Effector memory CD4-positive, alpha-beta T cell (primary cell): Measurements from ENCODE around the gene GALNTL6.

Experiments used
- DNase-seq, 3 donors: peaks; one replicate each; pipeline ENCODE4 v3.0.0-alpha.2; 2020
- H3K27ac ChIP-seq: 2 replicates; pipeline ENCODE4 v1.7.0; 2013; ENCODE audit warnings: mild to moderate bottlenecking, low read length, moderate library complexity; ENCODE audit not compliant: insufficient read depth, poor library complexity, severe bottlenecking
- H3K27me3 ChIP-seq: replicated peaks from 2 replicates; pipeline ENCODE4 v1.7.0; 2013; ENCODE audit warnings: mild to moderate bottlenecking, low read length; ENCODE audit not compliant: insufficient read depth, control insufficient read depth, poor library complexity, severe bottlenecking
- H3K36me3 ChIP-seq: 2 replicates; pipeline ENCODE4 v1.7.0; 2013; ENCODE audit warnings: mild to moderate bottlenecking, low read length, moderate library complexity; ENCODE audit not compliant: control insufficient read depth, insufficient read depth
- H3K4me1 ChIP-seq: 2 replicates; pipeline ENCODE4 v1.7.0; 2013; ENCODE audit warnings: low read length, mild to moderate bottlenecking; ENCODE audit not compliant: control insufficient read depth, insufficient read depth, poor library complexity, severe bottlenecking
- H3K4me3 ChIP-seq: 2 replicates; pipeline ENCODE4 v1.7.0; 2013; ENCODE audit warnings: low read length, low read depth, mild to moderate bottlenecking; ENCODE audit not compliant: insufficient read depth, poor library complexity, severe bottlenecking
- H3K9me3 ChIP-seq: 2 replicates; pipeline ENCODE4 v1.7.0; 2013; ENCODE audit warnings: mild to moderate bottlenecking, low read length, moderate library complexity; ENCODE audit not compliant: control insufficient read depth

Gene GALNTL6

DNA sequence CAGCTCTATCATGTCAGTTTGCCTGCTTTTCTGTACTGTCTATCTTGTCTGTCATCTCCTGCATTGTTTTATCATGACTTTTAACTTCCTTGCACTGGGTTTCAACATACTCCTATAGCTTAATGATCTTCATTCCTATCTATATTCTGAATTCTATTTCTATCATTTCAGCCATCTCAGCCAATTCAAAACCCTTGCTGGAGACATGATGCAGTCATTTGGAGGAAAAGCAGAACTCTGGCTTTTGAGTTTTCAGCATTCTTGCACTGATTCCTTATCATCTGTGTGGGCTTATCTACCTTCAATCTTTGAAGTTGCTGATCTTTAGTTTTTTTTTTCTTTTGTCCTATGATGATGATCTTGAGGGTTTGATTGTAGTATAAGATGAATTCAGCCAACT, 861.6 kb downstream of the GALNTL6 start:
- H3K36me3 ChIP-seq, result no peaks in the 10 kb centered on the region
- no peak overlapping the region for H3K27ac ChIP-seq
- H3K27me3 ChIP-seq, result no peaks in the 10 kb centered on the region
- H3K4me3 ChIP-seq, result no peak overlapping the region
- H3K9me3 ChIP-seq, result no peaks in the 10 kb centered on the region
- DNase-seq, result no peak
- H3K4me1 ChIP-seq, result no peaks in the 10 kb centered on the region

DNA sequence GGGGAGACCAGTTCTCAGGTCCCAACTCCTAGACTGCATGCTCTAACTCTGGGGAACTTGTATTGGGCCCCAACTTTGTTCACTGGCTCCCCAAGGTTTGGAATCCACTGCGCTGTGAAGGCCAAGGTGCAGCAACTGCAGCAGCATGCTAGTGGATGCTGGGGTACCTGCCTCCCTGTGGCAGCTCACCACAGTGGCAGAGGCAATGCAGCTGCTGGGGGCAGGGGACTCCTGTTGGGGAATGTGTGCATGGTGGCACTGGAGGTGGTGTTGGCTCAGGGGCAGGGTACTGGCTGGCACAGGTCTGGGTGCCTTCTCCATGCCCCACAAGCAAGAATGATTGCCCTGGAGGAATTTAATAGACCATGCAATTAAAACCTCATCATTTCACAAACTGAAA, 862.0 kb downstream of the GALNTL6 start:
- Histone ChIP-seq H3K27me3 (no peaks in the 10 kb centered on the region), H3K9me3 (no peaks in the 10 kb centered on the region), H3K4me1 (no peaks in the 10 kb centered on the region), H3K4me3 (no peak overlapping the region), H3K27ac (no peak overlapping the region), H3K36me3 (no peaks in the 10 kb centered on the region)
- no peak for DNase-seq

DNA sequence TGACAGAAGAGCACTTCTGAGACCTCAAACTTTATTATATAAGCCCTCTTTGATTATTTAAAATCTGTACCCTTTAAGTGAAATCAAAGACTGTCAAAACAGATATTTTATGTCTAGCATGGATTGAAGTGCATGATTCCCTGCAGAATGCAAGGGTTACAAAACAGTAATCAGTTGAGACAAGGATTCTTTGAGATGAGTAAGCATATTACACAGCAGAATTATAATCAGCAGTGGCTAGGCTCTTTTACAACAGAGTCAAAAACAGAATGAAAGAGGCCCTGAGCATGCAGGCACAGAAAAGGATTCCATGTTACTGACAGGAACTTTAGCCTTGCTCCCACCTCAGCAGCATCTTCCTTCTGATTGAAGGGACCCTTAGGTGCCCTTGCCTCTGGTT, 867.5 kb downstream of the GALNTL6 start:
- Histone ChIP-seq H3K27me3 (no peaks in the 10 kb centered on the region), H3K4me3 (no peak overlapping the region), H3K36me3 (no peaks in the 10 kb centered on the region), H3K9me3 (no peaks in the 10 kb centered on the region), H3K4me1 (no peaks in the 10 kb centered on the region), H3K27ac (no peak overlapping the region)
- DNase-seq, result no peak

DNA sequence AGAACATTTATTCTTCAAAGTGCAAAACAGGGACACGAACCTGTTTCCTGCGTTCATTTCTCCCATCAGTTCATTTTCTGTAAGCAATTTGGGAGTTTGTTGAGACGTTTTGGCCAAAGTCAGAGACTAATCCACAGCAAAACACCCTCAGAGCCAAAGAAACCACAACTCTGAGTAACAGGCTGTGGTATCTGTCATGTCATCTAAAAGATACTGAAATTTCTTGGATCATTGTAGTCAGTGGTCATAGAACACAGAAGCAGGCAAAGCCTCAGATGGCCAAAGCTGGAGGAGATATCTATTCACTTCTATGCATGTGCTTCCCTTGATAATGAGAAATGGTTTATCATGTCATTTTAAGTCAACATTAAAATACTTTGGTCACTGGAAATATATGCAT, 869.8 kb downstream of the GALNTL6 start:
- Histone ChIP-seq H3K27ac (no peak overlapping the region), H3K9me3 (no peaks in the 10 kb centered on the region)

DNA sequence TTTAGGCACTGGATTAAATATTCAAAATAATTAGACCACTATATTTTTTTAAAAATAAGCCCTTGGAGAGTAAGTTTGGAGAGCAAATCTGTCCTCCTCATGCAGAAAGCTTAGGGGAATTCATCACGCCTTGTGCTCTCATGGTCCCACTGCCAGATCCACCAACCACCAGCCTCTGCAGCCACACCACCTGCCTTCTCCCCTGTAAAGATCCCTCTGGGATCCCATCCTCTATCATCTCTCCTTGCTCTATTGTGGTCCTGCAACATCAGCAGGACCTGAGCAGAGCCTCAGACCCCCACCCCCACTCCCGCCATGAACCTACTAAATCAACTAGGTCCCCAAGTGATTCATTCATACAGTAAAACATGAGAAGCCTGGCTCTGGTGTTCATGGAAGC, 872.8 kb downstream of the GALNTL6 start:
- no peaks in the 10 kb centered on the region for H3K4me1 ChIP-seq
- no peak for DNase-seq
- H3K27ac ChIP-seq, result no peak overlapping the region
- no peaks in the 10 kb centered on the region for H3K36me3 ChIP-seq
- no peaks in the 10 kb centered on the region for H3K27me3 ChIP-seq
- H3K4me3 ChIP-seq, result no peak overlapping the region
- no peaks in the 10 kb centered on the region for H3K9me3 ChIP-seq

More for the DNA sequence above, 869.8 kb downstream of the GALNTL6 start:
- Histone ChIP-seq H3K36me3 (no peaks in the 10 kb centered on the region), H3K27me3 (no peaks in the 10 kb centered on the region), H3K4me1 (no peaks in the 10 kb centered on the region), H3K4me3 (no peak overlapping the region)
- no peak for DNase-seq

DNA sequence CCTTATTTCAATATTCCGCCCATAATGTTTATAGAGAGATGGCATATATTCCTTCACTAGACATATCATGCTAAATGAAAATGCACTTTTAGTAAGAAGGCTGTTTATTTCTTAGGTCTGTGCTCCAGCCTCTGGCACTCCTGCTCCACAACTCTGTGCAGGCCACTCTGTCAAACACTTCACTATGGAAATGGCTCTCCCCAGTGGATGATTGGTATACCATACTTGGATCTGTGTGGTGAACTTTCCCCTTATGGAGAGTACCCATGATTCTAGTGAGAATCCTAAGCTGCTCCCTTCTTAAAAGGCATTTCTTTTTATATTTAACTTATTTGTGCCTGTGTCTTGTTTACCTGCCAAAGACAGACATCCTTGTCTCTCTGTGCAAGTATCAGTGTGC, 875.3 kb downstream of the GALNTL6 start:
- H3K9me3 ChIP-seq, result no peaks in the 10 kb centered on the region
- H3K4me3 ChIP-seq, result no peak overlapping the region
- no peaks in the 10 kb centered on the region for H3K27me3 ChIP-seq
- H3K36me3 ChIP-seq, result no peaks in the 10 kb centered on the region
- H3K4me1 ChIP-seq, result no peaks in the 10 kb centered on the region
- H3K27ac ChIP-seq, result no peak overlapping the region
- DNase-seq, result no peak

DNA sequence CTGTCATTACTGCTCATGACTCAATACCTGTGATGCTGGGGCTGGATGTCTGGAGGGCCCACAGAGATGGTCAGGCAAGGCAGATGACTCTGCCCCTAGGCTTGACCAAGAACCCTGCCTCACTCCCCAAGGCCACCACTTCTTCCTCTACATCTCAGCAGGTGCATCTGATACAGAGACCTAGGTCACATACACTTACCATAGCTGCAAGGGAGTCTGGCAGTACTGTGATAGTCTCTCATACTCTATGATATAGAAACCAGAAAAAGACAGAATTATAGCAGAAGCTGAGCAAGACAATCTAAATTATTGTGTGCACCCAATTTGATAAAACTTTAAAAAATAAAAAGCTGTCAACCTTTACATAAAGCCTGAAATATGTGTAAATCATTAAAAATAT, 878.3 kb downstream of the GALNTL6 start:
- H3K36me3 ChIP-seq, result no peaks in the 10 kb centered on the region
- no peak overlapping the region for H3K27ac ChIP-seq
- H3K4me1 ChIP-seq, result no peaks in the 10 kb centered on the region
- H3K4me3 ChIP-seq, result no peak overlapping the region
- H3K9me3 ChIP-seq, result no peaks in the 10 kb centered on the region
- no peak for DNase-seq
- H3K27me3 ChIP-seq, result no peaks in the 10 kb centered on the region

DNA sequence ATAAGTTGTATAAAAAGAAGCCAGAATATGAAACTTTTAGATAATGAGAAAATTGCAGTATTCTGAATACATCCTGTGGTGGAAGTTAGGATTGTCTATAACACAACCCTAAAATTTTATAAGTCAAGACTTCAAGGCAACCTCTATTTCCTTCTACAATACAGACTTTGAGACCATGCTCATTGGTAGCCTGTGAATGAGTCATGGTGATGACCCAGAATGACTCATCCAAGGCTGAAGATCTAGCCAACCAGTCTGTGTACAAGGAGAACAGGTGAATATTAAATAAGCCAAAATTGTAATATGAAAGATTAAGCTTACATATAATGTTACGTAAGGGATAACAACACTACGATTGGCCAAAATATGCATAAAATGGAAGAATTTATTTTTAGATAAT, 879.5 kb downstream of the GALNTL6 start:
- no peak for DNase-seq
- H3K27ac ChIP-seq, result no peak overlapping the region
- no peak overlapping the region for H3K4me3 ChIP-seq
- no peaks in the 10 kb centered on the region for H3K27me3 ChIP-seq
- no peaks in the 10 kb centered on the region for H3K9me3 ChIP-seq
- H3K4me1 ChIP-seq, result no peaks in the 10 kb centered on the region
- H3K36me3 ChIP-seq, result no peaks in the 10 kb centered on the region

DNA sequence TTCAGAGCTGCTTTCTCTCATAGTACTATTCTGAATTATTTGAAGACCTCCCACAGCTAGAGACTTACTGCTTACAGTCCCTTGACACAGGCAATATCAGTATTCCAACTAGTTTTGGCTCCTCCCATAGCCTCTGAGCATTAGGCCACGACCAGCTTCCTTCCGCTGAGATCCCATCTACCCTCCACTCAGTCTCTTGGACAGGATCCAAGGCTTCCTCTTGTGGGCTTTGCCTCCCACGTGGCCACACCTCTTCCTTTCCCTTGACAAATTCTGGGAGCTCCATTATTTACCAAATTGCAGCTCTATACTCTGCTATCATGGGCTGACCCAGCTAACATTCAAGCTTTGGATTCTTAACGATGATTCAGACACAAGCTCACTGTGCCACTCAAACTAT, 885.1 kb downstream of the GALNTL6 start:
- H3K4me1 ChIP-seq, result no peaks in the 10 kb centered on the region
- DNase-seq, result no peak
- no peaks in the 10 kb centered on the region for H3K36me3 ChIP-seq
- no peak overlapping the region for H3K4me3 ChIP-seq
- H3K27me3 ChIP-seq, result no peaks in the 10 kb centered on the region
- H3K27ac ChIP-seq, result no peak overlapping the region
- H3K9me3 ChIP-seq, result no peaks in the 10 kb centered on the region

DNA sequence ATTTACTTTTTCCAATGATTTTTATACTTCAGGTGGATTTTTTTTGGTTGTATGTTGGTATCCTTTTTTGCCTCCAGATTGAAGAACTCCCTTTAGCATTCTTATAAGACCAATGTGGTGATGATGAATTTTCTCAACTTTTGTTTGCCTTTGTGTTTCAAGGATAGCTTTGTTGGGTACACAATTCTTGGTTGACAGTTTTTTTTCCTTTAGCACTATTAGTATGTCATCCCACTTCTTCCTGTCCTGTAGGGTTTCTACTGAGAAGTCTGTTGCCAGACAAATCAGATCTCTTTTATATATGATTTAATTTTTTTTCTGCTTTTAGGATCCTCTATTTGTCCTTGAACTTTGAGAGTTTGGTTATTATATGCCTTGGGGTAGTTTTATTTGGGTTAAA, 892.4 kb downstream of the GALNTL6 start:
- no peak overlapping the region for H3K4me3 ChIP-seq
- no peaks in the 10 kb centered on the region for H3K27me3 ChIP-seq
- DNase-seq, result no peak
- H3K9me3 ChIP-seq, result peaks cover 4% of the 10 kb centered on the region
- H3K27ac ChIP-seq, result no peak overlapping the region
- H3K4me1 ChIP-seq, result no peaks in the 10 kb centered on the region
- H3K36me3 ChIP-seq, result no peaks in the 10 kb centered on the region

DNA sequence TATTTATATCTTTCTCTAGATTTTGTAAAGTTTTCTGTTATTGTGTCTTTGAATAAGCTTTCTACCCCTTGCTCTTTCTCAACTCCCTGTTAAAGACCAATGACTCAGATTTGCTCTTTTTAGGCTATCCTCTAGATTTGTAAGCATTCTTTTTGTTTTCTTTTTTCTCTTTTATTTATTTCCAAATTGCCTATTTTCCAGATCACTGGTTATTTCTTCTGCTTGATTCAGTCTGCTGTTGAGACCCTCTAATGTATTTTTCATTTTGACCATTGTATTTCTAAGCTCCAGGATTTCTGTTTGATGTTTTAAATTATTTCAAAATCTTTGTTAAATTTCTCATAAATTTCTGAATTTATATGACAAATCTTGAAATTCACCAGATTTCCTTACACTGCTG, 892.8 kb downstream of the GALNTL6 start:
- Histone ChIP-seq H3K4me1 (no peaks in the 10 kb centered on the region), H3K4me3 (no peak overlapping the region), H3K9me3 (peaks cover 4% of the 10 kb centered on the region), H3K27ac (no peak overlapping the region), H3K36me3 (no peaks in the 10 kb centered on the region), H3K27me3 (no peaks in the 10 kb centered on the region)
- DNase-seq, result no peak
